ENCODE data around the gene LRCH1.

LRCH1 gene

GRCh38 chr13:46641274-46642081, 88.5 kb downstream of the LRCH1 start:
- FAIRE-seq: no peak

GRCh38 chr13:46642254-46642653, 89.3 kb downstream of the LRCH1 start:
- no peak for FAIRE-seq

GRCh38 chr13:46643165-46643777, 90.3 kb downstream of the LRCH1 start:
- no peak for FAIRE-seq

GRCh38 chr13:46644816-46645215, 91.8 kb downstream of the LRCH1 start:
- FAIRE-seq: no peak

GRCh38 chr13:46647512-46648065, 94.6 kb downstream of the LRCH1 start:
- FAIRE-seq: no peak

GRCh38 chr13:46648166-46648607, 95.2 kb downstream of the LRCH1 start:
- FAIRE-seq: no peak

- no peak for FAIRE-seq
Measured at GRCh38 chr13:46649816-46650215, 96.8 kb downstream of the LRCH1 start.

- no peak for FAIRE-seq
Measured at GRCh38 chr13:46654951-46655350, 102.0 kb downstream of the LRCH1 start.

- FAIRE-seq: no peak
Measured at GRCh38 chr13:46655377-46656180, 102.6 kb downstream of the LRCH1 start.

GRCh38 chr13:46656786-46657185, 103.8 kb downstream of the LRCH1 start:
- no peak for FAIRE-seq

- FAIRE-seq: no peak
Measured at GRCh38 chr13:46659413-46660065, 106.6 kb downstream of the LRCH1 start.

GRCh38 chr13:46660416-46660815, 107.4 kb downstream of the LRCH1 start:
- FAIRE-seq: no peak

- no peak for FAIRE-seq
Measured at GRCh38 chr13:46660857-46661256, 107.9 kb downstream of the LRCH1 start.

GRCh38 chr13:46662690-46663089, 109.7 kb downstream of the LRCH1 start:
- FAIRE-seq: no peak

GRCh38 chr13:46663206-46664037, 110.5 kb downstream of the LRCH1 start:
- no peak for FAIRE-seq

GRCh38 chr13:46664195-46664594, 111.2 kb downstream of the LRCH1 start:
- FAIRE-seq: no peak

GRCh38 chr13:46665248-46665632, 112.3 kb downstream of the LRCH1 start:
- FAIRE-seq: no peak

GRCh38 chr13:46665633-46666482, 112.9 kb downstream of the LRCH1 start:
- no peak for FAIRE-seq

- no peak for FAIRE-seq
Measured at GRCh38 chr13:46666727-46667456, 113.9 kb downstream of the LRCH1 start.

GRCh38 chr13:46667687-46668281, 114.8 kb downstream of the LRCH1 start:
- no peak for FAIRE-seq

All from A204.1 (cell line).